ENCODE results near the gene ATG10. TPM values are rescaled to one million over a fixed set of nuclear protein-coding genes. Genes with fewer than 3 reads are reported as not detected.

Gene ATG10
- total and polyA plus RNA-seq, 4 donors, result 3.9 to 12.8 (median 8.7) TPM

GRCh38 chr5:82077496-82077895 is 105.7 kb downstream of the ATG10 start:
- Histone ChIP-seq H3K4me3 (ENCODE audit: low read length in 2 of 2) (no peak overlapping the region), H3K27ac (ENCODE audit: low read depth in 1 of 2, low read length in 2 of 2) (no peak overlapping the region), H3K9me3 (ENCODE audit: control insufficient read depth, low read length) (no peaks in the 10 kb centered on the region), H3K4me1 (ENCODE audit: control insufficient read depth in 1 of 2, insufficient read depth in 2 of 2, low read length in 2 of 2) (peaks cover 0 to 1% of the 10 kb centered on the region in 2 donors), H3K36me3 (ENCODE audit: control insufficient read depth in 1 of 2, insufficient read depth in 2 of 2, low read length in 1 of 2) (no peaks in the 10 kb centered on the region), H3K27me3 (ENCODE audit: control insufficient read depth in 1 of 2, insufficient read depth in 2 of 2, low read length in 1 of 2) (no peaks in the 10 kb centered on the region)
- intact Hi-C loops (cut with DNase I), result no loop called here
- ATAC-seq (ENCODE audit: low FRiP score), result no peak
- DNase-seq, result no peak
- WGBS, 2 donors, result 80 to 87% methylated on average over 5 of the region's 5 CpGs

GRCh38 chr5:82091617-82092016 is 119.8 kb downstream of the ATG10 start:
- H3K36me3 ChIP-seq (ENCODE audit: control insufficient read depth in 1 of 2, insufficient read depth in 2 of 2, low read length in 1 of 2), result no peaks in the 10 kb centered on the region
- peaks cover 5% of the 10 kb centered on the region for H3K9me3 ChIP-seq (ENCODE audit: control insufficient read depth, low read length)
- WGBS, 2 donors, result 66 to 81% methylated on average over 1 of the region's 1 CpG
- ATAC-seq (ENCODE audit: low FRiP score) (no peak), DNase-seq (no peak)
- H3K4me1 ChIP-seq (ENCODE audit: control insufficient read depth in 1 of 2, insufficient read depth in 2 of 2, low read length in 2 of 2), result no peaks in the 10 kb centered on the region
- H3K4me3 ChIP-seq (ENCODE audit: low read length in 2 of 2), result no peak overlapping the region
- intact Hi-C loops (cut with DNase I), result no loop called here
- H3K27ac ChIP-seq (ENCODE audit: low read depth in 1 of 2, low read length in 2 of 2), result no peak overlapping the region
- H3K27me3 ChIP-seq (ENCODE audit: control insufficient read depth in 1 of 2, insufficient read depth in 2 of 2, low read length in 1 of 2), result no peaks in the 10 kb centered on the region

GRCh38 chr5:82095536-82095935 is 123.7 kb downstream of the ATG10 start:
- no peak for DNase-seq
- no peak for ATAC-seq (ENCODE audit: low FRiP score)
- no peaks in the 10 kb centered on the region for H3K36me3 ChIP-seq (ENCODE audit: control insufficient read depth in 1 of 2, insufficient read depth in 2 of 2, low read length in 1 of 2)
- H3K4me1 ChIP-seq (ENCODE audit: control insufficient read depth in 1 of 2, insufficient read depth in 2 of 2, low read length in 2 of 2), result no peaks in the 10 kb centered on the region
- intact Hi-C loops (cut with DNase I), result no loop called here
- no peak overlapping the region for H3K4me3 ChIP-seq (ENCODE audit: low read length in 2 of 2)
- no peak overlapping the region for H3K27ac ChIP-seq (ENCODE audit: low read depth in 1 of 2, low read length in 2 of 2)
- no peaks in the 10 kb centered on the region for H3K27me3 ChIP-seq (ENCODE audit: control insufficient read depth in 1 of 2, insufficient read depth in 2 of 2, low read length in 1 of 2)
- WGBS, 2 donors, result 97 to 98% methylated on average over 2 of the region's 2 CpGs
- H3K9me3 ChIP-seq (ENCODE audit: control insufficient read depth, low read length), result peaks cover 4% of the 10 kb centered on the region

- no peak overlapping the region for H3K27ac ChIP-seq (ENCODE audit: low read depth in 1 of 2, low read length in 2 of 2)
- H3K4me1 ChIP-seq (ENCODE audit: control insufficient read depth in 1 of 2, insufficient read depth in 2 of 2, low read length in 2 of 2), result no peaks in the 10 kb centered on the region
- no peak overlapping the region for H3K4me3 ChIP-seq (ENCODE audit: low read length in 2 of 2)
- no peaks in the 10 kb centered on the region for H3K36me3 ChIP-seq (ENCODE audit: control insufficient read depth in 1 of 2, insufficient read depth in 2 of 2, low read length in 1 of 2)
- intact Hi-C loops (cut with DNase I), result no loop called here
- DNase-seq (no peak), ATAC-seq (ENCODE audit: low FRiP score) (no peak)
- no peaks in the 10 kb centered on the region for H3K27me3 ChIP-seq (ENCODE audit: control insufficient read depth in 1 of 2, insufficient read depth in 2 of 2, low read length in 1 of 2)
- H3K9me3 ChIP-seq (ENCODE audit: control insufficient read depth, low read length), result peaks cover 4% of the 10 kb centered on the region
These were observed 124.4 kb downstream of the ATG10 start for GRCh38 chr5:82096249-82096648.

GRCh38 chr5:82100303-82101077 is 128.7 kb downstream of the ATG10 start:
- Histone ChIP-seq H3K27ac (ENCODE audit: low read depth in 1 of 2, low read length in 2 of 2) (no peak overlapping the region), H3K9me3 (ENCODE audit: control insufficient read depth, low read length) (no peaks in the 10 kb centered on the region), H3K4me3 (ENCODE audit: low read length in 2 of 2) (no peak overlapping the region), H3K4me1 (ENCODE audit: control insufficient read depth in 1 of 2, insufficient read depth in 2 of 2, low read length in 2 of 2) (peaks cover 0 to under 1% of the 10 kb centered on the region in 2 donors), H3K27me3 (ENCODE audit: control insufficient read depth in 1 of 2, insufficient read depth in 2 of 2, low read length in 1 of 2) (no peaks in the 10 kb centered on the region), H3K36me3 (ENCODE audit: control insufficient read depth in 1 of 2, insufficient read depth in 2 of 2, low read length in 1 of 2) (no peaks in the 10 kb centered on the region)
- intact Hi-C loops (cut with DNase I), result no loop called here
- DNase-seq (no peak), ATAC-seq (ENCODE audit: low FRiP score) (no peak)
- WGBS, 2 donors, result 86 to 92% methylated on average over 2 of the region's 2 CpGs

GRCh38 chr5:82104872-82105271 is 133.0 kb downstream of the ATG10 start:
- H3K4me1 ChIP-seq (ENCODE audit: control insufficient read depth in 1 of 2, insufficient read depth in 2 of 2, low read length in 2 of 2), result peaks cover 0 to 4% of the 10 kb centered on the region in 2 donors
- H3K36me3 ChIP-seq (ENCODE audit: control insufficient read depth in 1 of 2, insufficient read depth in 2 of 2, low read length in 1 of 2), result no peaks in the 10 kb centered on the region
- intact Hi-C loops (cut with DNase I), result no loop called here
- ATAC-seq (ENCODE audit: low FRiP score) (no peak), DNase-seq (no peak)
- no peaks in the 10 kb centered on the region for H3K27me3 ChIP-seq (ENCODE audit: control insufficient read depth in 1 of 2, insufficient read depth in 2 of 2, low read length in 1 of 2)
- no peaks in the 10 kb centered on the region for H3K9me3 ChIP-seq (ENCODE audit: control insufficient read depth, low read length)
- WGBS, 2 donors, result 97 to 98% methylated on average over 4 of the region's 4 CpGs
- no peak overlapping the region for H3K27ac ChIP-seq (ENCODE audit: low read depth in 1 of 2, low read length in 2 of 2)
- no peak overlapping the region for H3K4me3 ChIP-seq (ENCODE audit: low read length in 2 of 2)

- Histone ChIP-seq H3K27ac (ENCODE audit: low read depth in 1 of 2, low read length in 2 of 2) (no peak overlapping the region), H3K4me1 (ENCODE audit: control insufficient read depth in 1 of 2, insufficient read depth in 2 of 2, low read length in 2 of 2) (peaks cover 0 to 4% of the 10 kb centered on the region in 2 donors), H3K36me3 (ENCODE audit: control insufficient read depth in 1 of 2, insufficient read depth in 2 of 2, low read length in 1 of 2) (no peaks in the 10 kb centered on the region), H3K27me3 (ENCODE audit: control insufficient read depth in 1 of 2, insufficient read depth in 2 of 2, low read length in 1 of 2) (no peaks in the 10 kb centered on the region), H3K9me3 (ENCODE audit: control insufficient read depth, low read length) (no peaks in the 10 kb centered on the region), H3K4me3 (ENCODE audit: low read length in 2 of 2) (no peak overlapping the region)
- no peak for DNase-seq
- ATAC-seq (ENCODE audit: low FRiP score), result no peak
- intact Hi-C loops (cut with DNase I), result no loop called here
- WGBS, 2 donors, result 58 to 71% methylated on average over 1 of the region's 1 CpG
These were observed 133.6 kb downstream of the ATG10 start for GRCh38 chr5:82105457-82105856.

- intact Hi-C loops (cut with DNase I), result no loop called here
- no peak for DNase-seq
- Histone ChIP-seq H3K9me3 (ENCODE audit: control insufficient read depth, low read length) (no peaks in the 10 kb centered on the region), H3K4me1 (ENCODE audit: control insufficient read depth in 1 of 2, insufficient read depth in 2 of 2, low read length in 2 of 2) (peaks cover 0 to 4% of the 10 kb centered on the region in 2 donors), H3K27me3 (ENCODE audit: control insufficient read depth in 1 of 2, insufficient read depth in 2 of 2, low read length in 1 of 2) (no peaks in the 10 kb centered on the region), H3K27ac (ENCODE audit: low read depth in 1 of 2, low read length in 2 of 2) (no peak overlapping the region), H3K4me3 (ENCODE audit: low read length in 2 of 2) (no peak overlapping the region), H3K36me3 (ENCODE audit: control insufficient read depth in 1 of 2, insufficient read depth in 2 of 2, low read length in 1 of 2) (no peaks in the 10 kb centered on the region)
- no peak for ATAC-seq (ENCODE audit: low FRiP score)
- WGBS, 2 donors, result 77 to 88% methylated on average over 3 of the region's 3 CpGs
These were observed 134.4 kb downstream of the ATG10 start for GRCh38 chr5:82106207-82106606.

GRCh38 chr5:82106756-82107155 is 134.9 kb downstream of the ATG10 start:
- H3K4me3 ChIP-seq (ENCODE audit: low read length in 2 of 2), result no peak overlapping the region
- H3K4me1 ChIP-seq (ENCODE audit: control insufficient read depth in 1 of 2, insufficient read depth in 2 of 2, low read length in 2 of 2), result peaks cover 0 to 4% of the 10 kb centered on the region in 2 donors
- DNase-seq (no peak), ATAC-seq (ENCODE audit: low FRiP score) (no peak)
- H3K36me3 ChIP-seq (ENCODE audit: control insufficient read depth in 1 of 2, insufficient read depth in 2 of 2, low read length in 1 of 2), result no peaks in the 10 kb centered on the region
- intact Hi-C loops (cut with DNase I), result no loop called here
- H3K27me3 ChIP-seq (ENCODE audit: control insufficient read depth in 1 of 2, insufficient read depth in 2 of 2, low read length in 1 of 2), result no peaks in the 10 kb centered on the region
- 17 to 24% methylated on average over 1 of the region's 1 CpG for WGBS, 2 donors
- H3K9me3 ChIP-seq (ENCODE audit: control insufficient read depth, low read length), result no peaks in the 10 kb centered on the region
- H3K27ac ChIP-seq (ENCODE audit: low read depth in 1 of 2, low read length in 2 of 2), result no peak overlapping the region

Measured in aorta (tissue), 5 donors.